ENCODE data around the gene NFATC1.

NFATC1 gene

GRCh38 chr18:79543861-79544385 lies 148.2 kb downstream of the NFATC1 start:
- no peak for DNase-seq

GRCh38 chr18:79544386-79544963 lies 148.7 kb downstream of the NFATC1 start:
- DNase-seq: no peak

- DNase-seq: no peak
Observed at GRCh38 chr18:79545255-79545654, 149.5 kb downstream of the NFATC1 start.

- DNase-seq: no peak
Observed at GRCh38 chr18:79545736-79546171, 150.0 kb downstream of the NFATC1 start.

- DNase-seq: peak; percentile 77
Observed at GRCh38 chr18:79546781-79547272, 151.1 kb downstream of the NFATC1 start.

GRCh38 chr18:79547413-79548076 lies 151.8 kb downstream of the NFATC1 start:
- no peak for DNase-seq

GRCh38 chr18:79548077-79548450 lies 152.3 kb downstream of the NFATC1 start:
- DNase-seq: no peak

GRCh38 chr18:79548621-79548985 lies 152.9 kb downstream of the NFATC1 start:
- DNase-seq: no peak

- DNase-seq: no peak
Observed at GRCh38 chr18:79548986-79549637, 153.4 kb downstream of the NFATC1 start.

- DNase-seq: no peak
Observed at GRCh38 chr18:79549638-79550000, 153.9 kb downstream of the NFATC1 start.

GRCh38 chr18:79552140-79552631 lies 156.5 kb downstream of the NFATC1 start:
- no peak for DNase-seq

- no peak for DNase-seq
Observed at GRCh38 chr18:79552696-79553095, 157.0 kb downstream of the NFATC1 start.

- DNase-seq: no peak
Observed at GRCh38 chr18:79553154-79553553, 157.4 kb downstream of the NFATC1 start.

GRCh38 chr18:79553696-79554095 lies 158.0 kb downstream of the NFATC1 start:
- DNase-seq: no peak

GRCh38 chr18:79554321-79554720 lies 158.6 kb downstream of the NFATC1 start:
- no peak for DNase-seq

GRCh38 chr18:79554945-79555645 lies 159.4 kb downstream of the NFATC1 start:
- DNase-seq: no peak

- no peak for DNase-seq
Observed at GRCh38 chr18:79555885-79556284, 160.2 kb downstream of the NFATC1 start.

- DNase-seq: no peak
Observed at GRCh38 chr18:79556829-79557585, 161.3 kb downstream of the NFATC1 start.

GRCh38 chr18:79558196-79558932 lies 162.6 kb downstream of the NFATC1 start:
- no peak for DNase-seq

GRCh38 chr18:79558933-79559416 lies 163.2 kb downstream of the NFATC1 start:
- DNase-seq: no peak

- no peak for DNase-seq
Observed at GRCh38 chr18:79559436-79559835, 163.7 kb downstream of the NFATC1 start.

All from eye (tissue), 1 donor.